HEK293 (cell line): ENCODE measurements around the gene DNAJB4.
"Not testable (repeated sequence)": the region's sequence is repeated elsewhere in the genome, so short reads cannot be mapped to it uniquely, and the experiment has no call there.

Source experiments
- CTCF ChIA-PET: fragments of 350-600 bp; formaldehyde crosslinking; extraction: SDS; loops from one replicate; lab custom pipeline; 2021; ENCODE audit warnings: antibody characterized with exemption; lab: Yijun Ruan, JAX
- POLR2A ChIA-PET: fragments of 300-600 bp; formaldehyde crosslinking; extraction: SDS; loops from one replicate; lab custom pipeline; 2020; ENCODE audit warnings: antibody characterized with exemption, inconsistent platforms; lab: Yijun Ruan, JAX
- H3K27ac ChIP-seq: fragments of 200-500 bp; sonication (Bioruptor generic); 2 replicates; pipeline ENCODE4 v1.5.1; 2014; ENCODE audit warnings: low read depth, low read length, control low read depth, inconsistent platforms; ENCODE audit errors: extremely low read depth
- H3K36me3 ChIP-seq, 2 experiments: fragments of 200-500 bp in 1 of 2; sonication (Bioruptor generic) in 1 of 2; 1 replicate in 1 of 2; 2 replicates in 1 of 2; pipeline ENCODE4 v1.5.1; 2014 to 2017; ENCODE audit warnings: inconsistent platforms in 2 of 2, low read length in 2 of 2; ENCODE audit not compliant: control insufficient read depth in 2 of 2, insufficient read depth in 1 of 2
- H3K4me1 ChIP-seq: fragments of 200-500 bp; sonication (Bioruptor generic); 2 replicates; pipeline ENCODE4 v1.5.1; 2014; ENCODE audit warnings: mild to moderate bottlenecking, low read length, inconsistent platforms; ENCODE audit not compliant: control insufficient read depth, insufficient read depth
- H3K4me3 ChIP-seq: 2 replicates; pipeline ENCODE4 v1.5.1; 2011; ENCODE audit warnings: low read depth, mild to moderate bottlenecking, control low read depth, low read length, moderate library complexity
- H3K9me3 ChIP-seq: fragments of 200-500 bp; sonication (Bioruptor generic); 2 replicates; pipeline ENCODE4 v1.5.1; 2014; ENCODE audit warnings: low read depth, low read length, inconsistent platforms; ENCODE audit not compliant: control insufficient read depth, insufficient read depth
- GLI2 ChIP-seq: fragments of 450-650 bp; formaldehyde crosslinking; IDR thresholded peaks from 2 replicates; pipeline ENCODE4; 2017; ENCODE audit warnings: missing biosample characterization, missing genetic modification characterization, low read depth, borderline replicate concordance
- KLF8 ChIP-seq: fragments of 450-650 bp; formaldehyde crosslinking; IDR thresholded peaks from 2 replicates; pipeline ENCODE4 v1.5.1; 2016; ENCODE audit warnings: missing biosample characterization, missing genetic modification characterization
- MYNN ChIP-seq: fragments of 450-650 bp; formaldehyde crosslinking; IDR thresholded peaks from 2 replicates; pipeline ENCODE4 v1.5.1; 2016; ENCODE audit warnings: missing biosample characterization, missing genetic modification characterization, borderline replicate concordance
- WT1 ChIP-seq: fragments of 450-650 bp; formaldehyde crosslinking; IDR thresholded peaks from 2 replicates; pipeline ENCODE4 v1.5.1; 2016; ENCODE audit warnings: missing biosample characterization, missing genetic modification characterization
- ZFP3 ChIP-seq: fragments of 450-650 bp; formaldehyde crosslinking; IDR thresholded peaks from 2 replicates; pipeline ENCODE4 v1.5.1; 2016; ENCODE audit warnings: low read depth, missing biosample characterization, missing genetic modification characterization
- ZFP69B ChIP-seq: fragments of 450-650 bp; formaldehyde crosslinking; IDR thresholded peaks from 2 replicates; pipeline ENCODE4 v1.5.1; 2016; ENCODE audit warnings: missing biosample characterization, missing genetic modification characterization
- ZIC2 ChIP-seq: fragments of 450-650 bp; formaldehyde crosslinking; IDR thresholded peaks from 2 replicates; pipeline ENCODE4 v1.5.1; 2016; ENCODE audit warnings: missing biosample characterization, missing genetic modification characterization
- ZNF140 ChIP-seq: fragments of 450-650 bp; formaldehyde crosslinking; IDR thresholded peaks from 2 replicates; pipeline ENCODE4 v1.5.1; 2016; ENCODE audit warnings: missing biosample characterization, missing genetic modification characterization
- ZNF146 ChIP-seq: fragments of 450-650 bp; formaldehyde crosslinking; IDR thresholded peaks from 2 replicates; pipeline ENCODE4 v1.5.1; 2016; ENCODE audit warnings: missing biosample characterization, missing genetic modification characterization
- ZNF169 ChIP-seq: fragments of 450-650 bp; formaldehyde crosslinking; IDR thresholded peaks from 2 replicates; pipeline ENCODE4 v1.5.1; 2016; ENCODE audit warnings: missing biosample characterization, missing genetic modification characterization
- ZNF391 ChIP-seq: fragments of 450-650 bp; formaldehyde crosslinking; IDR thresholded peaks from 2 replicates; pipeline ENCODE4 v1.5.1; 2016; ENCODE audit warnings: low read depth, missing biosample characterization, missing genetic modification characterization, borderline replicate concordance
- ZNF544 ChIP-seq: fragments of 450-650 bp; formaldehyde crosslinking; IDR thresholded peaks from 2 replicates; pipeline ENCODE4 v1.5.0; 2017; ENCODE audit warnings: missing biosample characterization, missing genetic modification characterization
- ZNF624 ChIP-seq: fragments of 450-650 bp; formaldehyde crosslinking; IDR thresholded peaks from 2 replicates; pipeline ENCODE4 v1.5.1; 2017; ENCODE audit warnings: missing biosample characterization, missing genetic modification characterization
- TF ChIP-seq, protein P1 (sequence below): fragments of 450-650 bp; formaldehyde crosslinking; conservative IDR thresholded peaks from 2 replicates; pipeline ENCODE4 v1.5.1; 2016; ENCODE audit warnings: low read depth, missing biosample characterization, missing genetic modification characterization
- TF ChIP-seq, protein P2 (sequence below): fragments of 450-650 bp; formaldehyde crosslinking; IDR thresholded peaks from 2 replicates; pipeline ENCODE4 v1.5.1; 2017; ENCODE audit warnings: missing biosample characterization, missing genetic modification characterization
- TF ChIP-seq, protein P3 (sequence below): fragments of 450-650 bp; formaldehyde crosslinking; IDR thresholded peaks from 2 replicates; pipeline ENCODE4 v1.5.1; 2016; ENCODE audit warnings: missing biosample characterization, missing genetic modification characterization
- TF ChIP-seq, protein P4 (sequence below): fragments of 450-650 bp; formaldehyde crosslinking; IDR thresholded peaks from 2 replicates; pipeline ENCODE4 v1.5.1; 2016; ENCODE audit warnings: missing biosample characterization, missing genetic modification characterization, low read depth
- TF ChIP-seq, protein P5 (sequence below): fragments of 450-650 bp; formaldehyde crosslinking; IDR thresholded peaks from 2 replicates; pipeline ENCODE4 v1.5.1; 2017; ENCODE audit warnings: missing biosample characterization, missing genetic modification characterization

Gene DNAJB4

DNA sequence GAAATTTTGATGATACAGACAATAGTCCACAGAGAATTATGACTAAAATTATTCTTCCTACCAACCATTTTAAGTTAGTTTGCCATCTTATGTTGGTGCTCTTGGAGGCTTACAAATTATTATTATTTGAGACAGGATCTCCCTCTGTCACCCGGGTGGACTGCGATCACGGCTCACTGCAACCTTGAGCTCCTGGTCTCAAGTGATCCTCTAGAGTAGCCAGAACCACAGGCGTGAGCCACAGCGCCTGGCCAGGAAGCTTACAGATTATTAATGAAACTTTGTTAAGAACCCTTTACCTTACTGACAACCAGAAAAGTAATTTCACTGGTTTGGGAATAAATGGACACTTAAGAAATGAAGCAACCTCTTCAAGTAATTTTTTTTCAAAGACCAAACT lies 8.0 kb upstream of the DNAJB4 start:
- ChIA-PET POLR2A (interaction anchor here (1.6 to 4.2 kb wide), 2 partner anchors 8 to 19 kb away, joined by 4 to 21 read pairs; partner anchors contain the start of gene DNAJB4), CTCF (interaction anchor here (0.6 to 0.7 kb wide), 2 partner anchors 62 to 188 kb away, joined by 3 read pairs; no protein-coding TSS in a partner anchor)
- Histone ChIP-seq H3K4me1 (no peaks in the 10 kb centered on the region), H3K36me3 (peaks cover 7 to 15% of the 10 kb centered on the region in 2 experiments; a peak in 2 of 3 replicates), H3K9me3 (no peaks in the 10 kb centered on the region), H3K4me3 (no peak overlapping the region), H3K27ac (no peak overlapping the region)
- TF ChIP-seq KLF8 (no peak), WT1 (tag by site-specific recombination) (no peak), ZIC2 (no peak), ZFP3 (no peak), ZNF624 (no peak), MYNN (tag by site-specific recombination) (no peak), ZNF391 (tag by site-specific recombination) (no peak), ZNF146 (tag by site-specific recombination) (no peak), ZNF544 (tag by site-specific recombination) (no peak), ZFP69B (tag by site-specific recombination) (no peak), GLI2 (no peak), ZNF169 (tag by site-specific recombination) (no peak), ZNF140 (tag by site-specific recombination) (no peak)
- TF ChIP-seq, protein P1, sequence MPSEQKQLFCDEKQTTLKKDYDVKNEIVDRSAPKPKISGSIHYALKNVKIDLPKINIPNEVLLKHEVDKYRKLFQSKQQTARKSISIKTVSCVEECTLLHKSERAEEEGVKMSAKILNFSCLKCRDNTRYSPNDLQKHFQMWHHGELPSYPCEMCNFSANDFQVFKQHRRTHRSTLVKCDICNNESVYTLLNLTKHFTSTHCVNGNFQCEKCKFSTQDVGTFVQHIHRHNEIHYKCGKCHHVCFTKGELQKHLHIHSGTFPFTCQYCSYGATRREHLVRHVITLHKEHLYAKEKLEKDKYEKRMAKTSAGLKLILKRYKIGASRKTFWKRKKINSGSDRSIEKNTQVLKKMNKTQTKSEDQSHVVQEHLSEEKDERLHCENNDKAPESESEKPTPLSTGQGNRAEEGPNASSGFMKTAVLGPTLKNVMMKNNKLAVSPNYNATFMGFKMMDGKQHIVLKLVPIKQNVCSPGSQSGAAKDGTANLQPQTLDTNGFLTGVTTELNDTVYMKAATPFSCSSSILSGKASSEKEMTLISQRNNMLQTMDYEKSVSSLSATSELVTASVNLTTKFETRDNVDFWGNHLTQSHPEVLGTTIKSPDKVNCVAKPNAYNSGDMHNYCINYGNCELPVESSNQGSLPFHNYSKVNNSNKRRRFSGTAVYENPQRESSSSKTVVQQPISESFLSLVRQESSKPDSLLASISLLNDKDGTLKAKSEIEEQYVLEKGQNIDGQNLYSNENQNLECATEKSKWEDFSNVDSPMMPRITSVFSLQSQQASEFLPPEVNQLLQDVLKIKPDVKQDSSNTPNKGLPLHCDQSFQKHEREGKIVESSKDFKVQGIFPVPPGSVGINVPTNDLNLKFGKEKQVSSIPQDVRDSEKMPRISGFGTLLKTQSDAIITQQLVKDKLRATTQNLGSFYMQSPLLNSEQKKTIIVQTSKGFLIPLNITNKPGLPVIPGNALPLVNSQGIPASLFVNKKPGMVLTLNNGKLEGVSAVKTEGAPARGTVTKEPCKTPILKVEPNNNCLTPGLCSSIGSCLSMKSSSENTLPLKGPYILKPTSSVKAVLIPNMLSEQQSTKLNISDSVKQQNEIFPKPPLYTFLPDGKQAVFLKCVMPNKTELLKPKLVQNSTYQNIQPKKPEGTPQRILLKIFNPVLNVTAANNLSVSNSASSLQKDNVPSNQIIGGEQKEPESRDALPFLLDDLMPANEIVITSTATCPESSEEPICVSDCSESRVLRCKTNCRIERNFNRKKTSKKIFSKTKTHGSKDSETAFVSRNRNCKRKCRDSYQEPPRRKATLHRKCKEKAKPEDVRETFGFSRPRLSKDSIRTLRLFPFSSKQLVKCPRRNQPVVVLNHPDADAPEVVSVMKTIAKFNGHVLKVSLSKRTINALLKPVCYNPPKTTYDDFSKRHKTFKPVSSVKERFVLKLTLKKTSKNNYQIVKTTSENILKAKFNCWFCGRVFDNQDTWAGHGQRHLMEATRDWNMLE (tag by site-specific recombination): no peak
- TF ChIP-seq, protein P2, sequence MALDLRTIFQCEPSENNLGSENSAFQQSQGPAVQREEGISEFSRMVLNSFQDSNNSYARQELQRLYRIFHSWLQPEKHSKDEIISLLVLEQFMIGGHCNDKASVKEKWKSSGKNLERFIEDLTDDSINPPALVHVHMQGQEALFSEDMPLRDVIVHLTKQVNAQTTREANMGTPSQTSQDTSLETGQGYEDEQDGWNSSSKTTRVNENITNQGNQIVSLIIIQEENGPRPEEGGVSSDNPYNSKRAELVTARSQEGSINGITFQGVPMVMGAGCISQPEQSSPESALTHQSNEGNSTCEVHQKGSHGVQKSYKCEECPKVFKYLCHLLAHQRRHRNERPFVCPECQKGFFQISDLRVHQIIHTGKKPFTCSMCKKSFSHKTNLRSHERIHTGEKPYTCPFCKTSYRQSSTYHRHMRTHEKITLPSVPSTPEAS (tag by site-specific recombination): no peak
- TF ChIP-seq, protein P3, sequence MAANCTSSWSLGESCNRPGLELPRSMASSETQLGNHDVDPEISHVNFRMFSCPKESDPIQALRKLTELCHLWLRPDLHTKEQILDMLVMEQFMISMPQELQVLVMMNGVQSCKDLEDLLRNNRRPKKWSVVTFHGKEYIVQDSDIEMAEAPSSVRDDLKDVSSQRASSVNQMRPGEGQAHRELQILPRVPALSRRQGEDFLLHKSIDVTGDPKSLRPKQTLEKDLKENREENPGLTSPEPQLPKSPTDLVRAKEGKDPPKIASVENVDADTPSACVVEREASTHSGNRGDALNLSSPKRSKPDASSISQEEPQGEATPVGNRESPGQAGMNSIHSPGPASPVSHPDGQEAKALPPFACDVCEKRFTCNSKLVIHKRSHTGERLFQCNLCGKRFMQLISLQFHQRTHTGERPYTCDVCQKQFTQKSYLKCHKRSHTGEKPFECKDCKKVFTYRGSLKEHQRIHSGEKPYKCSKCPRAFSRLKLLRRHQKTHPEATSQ: no peak
- TF ChIP-seq, protein P4, sequence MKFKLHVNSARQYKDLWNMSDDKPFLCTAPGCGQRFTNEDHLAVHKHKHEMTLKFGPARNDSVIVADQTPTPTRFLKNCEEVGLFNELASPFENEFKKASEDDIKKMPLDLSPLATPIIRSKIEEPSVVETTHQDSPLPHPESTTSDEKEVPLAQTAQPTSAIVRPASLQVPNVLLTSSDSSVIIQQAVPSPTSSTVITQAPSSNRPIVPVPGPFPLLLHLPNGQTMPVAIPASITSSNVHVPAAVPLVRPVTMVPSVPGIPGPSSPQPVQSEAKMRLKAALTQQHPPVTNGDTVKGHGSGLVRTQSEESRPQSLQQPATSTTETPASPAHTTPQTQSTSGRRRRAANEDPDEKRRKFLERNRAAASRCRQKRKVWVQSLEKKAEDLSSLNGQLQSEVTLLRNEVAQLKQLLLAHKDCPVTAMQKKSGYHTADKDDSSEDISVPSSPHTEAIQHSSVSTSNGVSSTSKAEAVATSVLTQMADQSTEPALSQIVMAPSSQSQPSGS (tag by site-specific recombination): no peak
- TF ChIP-seq, protein P5, sequence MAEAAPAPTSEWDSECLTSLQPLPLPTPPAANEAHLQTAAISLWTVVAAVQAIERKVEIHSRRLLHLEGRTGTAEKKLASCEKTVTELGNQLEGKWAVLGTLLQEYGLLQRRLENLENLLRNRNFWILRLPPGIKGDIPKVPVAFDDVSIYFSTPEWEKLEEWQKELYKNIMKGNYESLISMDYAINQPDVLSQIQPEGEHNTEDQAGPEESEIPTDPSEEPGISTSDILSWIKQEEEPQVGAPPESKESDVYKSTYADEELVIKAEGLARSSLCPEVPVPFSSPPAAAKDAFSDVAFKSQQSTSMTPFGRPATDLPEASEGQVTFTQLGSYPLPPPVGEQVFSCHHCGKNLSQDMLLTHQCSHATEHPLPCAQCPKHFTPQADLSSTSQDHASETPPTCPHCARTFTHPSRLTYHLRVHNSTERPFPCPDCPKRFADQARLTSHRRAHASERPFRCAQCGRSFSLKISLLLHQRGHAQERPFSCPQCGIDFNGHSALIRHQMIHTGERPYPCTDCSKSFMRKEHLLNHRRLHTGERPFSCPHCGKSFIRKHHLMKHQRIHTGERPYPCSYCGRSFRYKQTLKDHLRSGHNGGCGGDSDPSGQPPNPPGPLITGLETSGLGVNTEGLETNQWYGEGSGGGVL (tag by site-specific recombination): no peak

DNA sequence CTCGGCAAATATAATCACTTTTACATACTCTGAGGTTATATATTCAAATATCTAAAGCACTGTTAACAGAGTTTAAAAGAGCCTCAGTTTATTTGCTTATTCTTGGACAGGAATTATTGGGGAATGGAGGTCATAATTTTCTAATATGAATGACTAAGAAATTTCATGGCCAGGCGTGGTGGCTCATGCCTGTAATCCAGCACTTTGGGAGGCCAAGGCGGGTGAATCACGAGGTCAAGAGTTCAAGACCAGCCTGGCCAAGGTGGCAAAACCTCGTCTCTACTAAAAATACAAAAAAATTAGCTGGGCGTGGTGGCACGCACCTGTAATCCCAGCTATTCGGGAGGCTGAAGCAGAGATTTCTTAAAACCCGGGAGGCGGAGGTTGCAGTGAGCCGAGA lies 4.2 kb upstream of the DNAJB4 start:
- not testable (repeated sequence) for H3K9me3 ChIP-seq, H3K4me3 ChIP-seq, H3K27ac ChIP-seq, H3K4me1 ChIP-seq, H3K36me3 ChIP-seq
- CTCF ChIA-PET: interaction anchor here (0.6 kb wide), 1 partner anchor 114 kb away, joined by 7 read pairs; no protein-coding TSS in a partner anchor
- POLR2A ChIA-PET: interaction anchor here (0.9 kb wide), 1 partner anchor 22 kb away, joined by 3 read pairs; the partner anchor contains the start of gene FUBP1
